PFSK-1 (cell line): ENCODE data around the gene AKR7A3.

Source experiments
- POLR2AphosphoS5 ChIP-seq: IDR thresholded peaks from 2 replicates; pipeline ENCODE4 v1.6.1; 2012; ENCODE audit warnings: low read depth, mild to moderate bottlenecking, control low read depth, low read length, moderate library complexity
- SIN3A ChIP-seq: IDR thresholded peaks from 2 replicates; pipeline ENCODE4 v1.6.1; 2012; ENCODE audit warnings: mild to moderate bottlenecking, low read length, moderate library complexity, borderline replicate concordance; ENCODE audit not compliant: insufficient read depth
- TAF1 ChIP-seq: IDR thresholded peaks from 2 replicates; pipeline ENCODE4 v1.6.1; 2012; ENCODE audit warnings: low read length, control low read depth, borderline replicate concordance; ENCODE audit not compliant: insufficient read depth

GRCh38 chr1:19313636-19313959 lies 25.0 kb upstream of the AKR7A3 start:
- no peak for TF ChIP-seq TAF1
- TF ChIP-seq SIN3A: no peak
- no peak for TF ChIP-seq POLR2AphosphoS5
